SK-N-SH treated with all-trans-retinoic acid at 6 μM for 48 hours (cell line): ENCODE data around the gene NRXN3.

Experiments
- CSDC2 ChIP-seq: fragments of 250-450 bp; sonication (Bioruptor Pico); IDR thresholded peaks from 2 replicates; pipeline ENCODE4 v1.5.0; 2020; ENCODE audit warnings: mild to moderate bottlenecking, moderate library complexity
- PPARA ChIP-seq: fragments of 250-450 bp; sonication (Bioruptor Pico); IDR thresholded peaks from 2 replicates; pipeline ENCODE4 v1.5.0; 2020; ENCODE audit warnings: mild to moderate bottlenecking, borderline replicate concordance
- RARB ChIP-seq: fragments of 250-450 bp; sonication (Bioruptor Pico); IDR thresholded peaks from 2 replicates; pipeline ENCODE4 v1.8.0; 2021; ENCODE audit warnings: mild to moderate bottlenecking, moderate library complexity
- TCF4 ChIP-seq: fragments of 250-450 bp; sonication (Bioruptor Pico); IDR thresholded peaks from 2 replicates; pipeline ENCODE4 v1.8.0; 2021; ENCODE audit warnings: mild to moderate bottlenecking, moderate library complexity, borderline replicate concordance
- TOX ChIP-seq: fragments of 250-450 bp; sonication (Bioruptor Pico); IDR thresholded peaks from 2 replicates; pipeline ENCODE4 v1.8.0; 2021; ENCODE audit warnings: mild to moderate bottlenecking, moderate library complexity, borderline replicate concordance
- ZC3H10 ChIP-seq: fragments of 250-450 bp; sonication (Bioruptor Pico); IDR thresholded peaks from 2 replicates; pipeline ENCODE4 v1.5.1; 2021; ENCODE audit warnings: mild to moderate bottlenecking, moderate library complexity
- ZFP3 ChIP-seq: fragments of 250-450 bp; sonication (Bioruptor Pico); IDR thresholded peaks from 2 replicates; pipeline ENCODE4 v1.5.0; 2020; ENCODE audit warnings: mild to moderate bottlenecking, moderate library complexity
- ZNF70 ChIP-seq: fragments of 450-650 bp; formaldehyde crosslinking; IDR thresholded peaks from 2 replicates; pipeline ENCODE4 v1.5.0; 2020; ENCODE audit warnings: mild to moderate bottlenecking, moderate library complexity
- TF ChIP-seq, protein P1 (sequence below): fragments of 250-450 bp; sonication (Bioruptor Pico); IDR thresholded peaks from 2 replicates; pipeline ENCODE4 v1.5.1; 2020; ENCODE audit warnings: low read depth, mild to moderate bottlenecking, moderate library complexity
- TF ChIP-seq, protein P2 (sequence below): fragments of 250-450 bp; sonication (Bioruptor Pico); IDR thresholded peaks from 2 replicates; pipeline ENCODE4 v1.8.0; 2020; ENCODE audit warnings: mild to moderate bottlenecking, moderate library complexity, borderline replicate concordance

DNA sequence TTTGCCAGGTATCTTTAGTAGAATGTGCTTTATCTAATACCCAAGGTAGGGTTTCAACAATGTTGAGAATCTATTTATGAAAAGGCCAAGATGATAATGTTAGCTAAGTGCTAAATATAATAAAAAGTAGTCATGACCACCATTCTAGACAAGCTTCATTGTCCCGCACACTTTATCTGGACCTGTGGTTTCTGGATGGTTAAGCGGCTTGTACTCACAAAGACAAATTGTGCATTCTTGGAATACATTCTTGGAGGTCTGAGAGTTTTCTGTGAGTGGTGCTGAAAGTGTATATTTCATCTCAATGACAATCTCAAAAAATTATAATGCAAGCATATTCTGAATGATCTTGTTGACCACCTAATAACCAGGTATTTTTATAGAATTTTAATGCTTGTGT lies 1394.2 kb downstream of the NRXN3 start:
- TF ChIP-seq ZC3H10 (CRISPR knock-in tag), result no peak
- TF ChIP-seq, protein P1, sequence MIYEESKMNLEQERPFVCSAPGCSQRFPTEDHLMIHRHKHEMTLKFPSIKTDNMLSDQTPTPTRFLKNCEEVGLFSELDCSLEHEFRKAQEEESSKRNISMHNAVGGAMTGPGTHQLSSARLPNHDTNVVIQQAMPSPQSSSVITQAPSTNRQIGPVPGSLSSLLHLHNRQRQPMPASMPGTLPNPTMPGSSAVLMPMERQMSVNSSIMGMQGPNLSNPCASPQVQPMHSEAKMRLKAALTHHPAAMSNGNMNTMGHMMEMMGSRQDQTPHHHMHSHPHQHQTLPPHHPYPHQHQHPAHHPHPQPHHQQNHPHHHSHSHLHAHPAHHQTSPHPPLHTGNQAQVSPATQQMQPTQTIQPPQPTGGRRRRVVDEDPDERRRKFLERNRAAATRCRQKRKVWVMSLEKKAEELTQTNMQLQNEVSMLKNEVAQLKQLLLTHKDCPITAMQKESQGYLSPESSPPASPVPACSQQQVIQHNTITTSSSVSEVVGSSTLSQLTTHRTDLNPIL (CRISPR knock-in tag), result no peak
- TF ChIP-seq TOX (CRISPR knock-in tag), result no peak
- TF ChIP-seq TCF4 (CRISPR knock-in tag), result no peak
- no peak for TF ChIP-seq ZNF70 (CRISPR knock-in tag)
- no peak for TF ChIP-seq RARB
- no peak for TF ChIP-seq CSDC2 (CRISPR knock-in tag)
- TF ChIP-seq ZFP3, result no peak
- TF ChIP-seq, protein P2, sequence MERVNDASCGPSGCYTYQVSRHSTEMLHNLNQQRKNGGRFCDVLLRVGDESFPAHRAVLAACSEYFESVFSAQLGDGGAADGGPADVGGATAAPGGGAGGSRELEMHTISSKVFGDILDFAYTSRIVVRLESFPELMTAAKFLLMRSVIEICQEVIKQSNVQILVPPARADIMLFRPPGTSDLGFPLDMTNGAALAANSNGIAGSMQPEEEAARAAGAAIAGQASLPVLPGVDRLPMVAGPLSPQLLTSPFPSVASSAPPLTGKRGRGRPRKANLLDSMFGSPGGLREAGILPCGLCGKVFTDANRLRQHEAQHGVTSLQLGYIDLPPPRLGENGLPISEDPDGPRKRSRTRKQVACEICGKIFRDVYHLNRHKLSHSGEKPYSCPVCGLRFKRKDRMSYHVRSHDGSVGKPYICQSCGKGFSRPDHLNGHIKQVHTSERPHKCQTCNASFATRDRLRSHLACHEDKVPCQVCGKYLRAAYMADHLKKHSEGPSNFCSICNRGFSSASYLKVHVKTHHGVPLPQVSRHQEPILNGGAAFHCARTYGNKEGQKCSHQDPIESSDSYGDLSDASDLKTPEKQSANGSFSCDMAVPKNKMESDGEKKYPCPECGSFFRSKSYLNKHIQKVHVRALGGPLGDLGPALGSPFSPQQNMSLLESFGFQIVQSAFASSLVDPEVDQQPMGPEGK (CRISPR knock-in tag), result no peak
- TF ChIP-seq PPARA, result no peak
